ENCODE results near the gene PXK.

DNA sequence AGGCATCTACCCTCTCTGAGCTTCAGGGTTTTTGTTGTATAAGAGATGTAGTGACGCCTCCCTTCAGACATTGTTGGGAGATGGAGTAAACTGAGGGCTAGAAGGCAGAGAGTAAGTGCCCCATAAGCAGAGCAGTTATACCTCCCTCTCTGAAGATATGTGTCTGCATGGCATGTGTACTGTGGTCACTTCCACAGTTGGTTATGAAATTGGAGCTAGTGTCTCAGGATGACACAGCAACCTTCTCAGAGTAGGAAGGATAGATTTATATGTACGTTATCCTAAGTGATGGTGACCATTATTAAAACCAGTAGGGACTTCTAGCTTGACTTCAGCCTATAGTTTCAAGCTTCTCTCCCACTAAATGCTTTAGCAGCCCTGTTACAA is 17.9 kb downstream of the PXK start:
- TF ChIP-seq, protein P1, sequence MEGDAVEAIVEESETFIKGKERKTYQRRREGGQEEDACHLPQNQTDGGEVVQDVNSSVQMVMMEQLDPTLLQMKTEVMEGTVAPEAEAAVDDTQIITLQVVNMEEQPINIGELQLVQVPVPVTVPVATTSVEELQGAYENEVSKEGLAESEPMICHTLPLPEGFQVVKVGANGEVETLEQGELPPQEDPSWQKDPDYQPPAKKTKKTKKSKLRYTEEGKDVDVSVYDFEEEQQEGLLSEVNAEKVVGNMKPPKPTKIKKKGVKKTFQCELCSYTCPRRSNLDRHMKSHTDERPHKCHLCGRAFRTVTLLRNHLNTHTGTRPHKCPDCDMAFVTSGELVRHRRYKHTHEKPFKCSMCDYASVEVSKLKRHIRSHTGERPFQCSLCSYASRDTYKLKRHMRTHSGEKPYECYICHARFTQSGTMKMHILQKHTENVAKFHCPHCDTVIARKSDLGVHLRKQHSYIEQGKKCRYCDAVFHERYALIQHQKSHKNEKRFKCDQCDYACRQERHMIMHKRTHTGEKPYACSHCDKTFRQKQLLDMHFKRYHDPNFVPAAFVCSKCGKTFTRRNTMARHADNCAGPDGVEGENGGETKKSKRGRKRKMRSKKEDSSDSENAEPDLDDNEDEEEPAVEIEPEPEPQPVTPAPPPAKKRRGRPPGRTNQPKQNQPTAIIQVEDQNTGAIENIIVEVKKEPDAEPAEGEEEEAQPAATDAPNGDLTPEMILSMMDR (conservative IDR thresholded peaks at IDR 0.05): no peak
- no peak for TF ChIP-seq ZFX (IDR thresholded peaks at IDR 0.05)
